Nephron (organoid): ENCODE data around the gene UTP11.

ENCODE experiments used
- H3K27ac Mint-ChIP-seq, 3 experiments: 2 replicates each; pipeline ENCODE4 v1.8.0; 2020; ENCODE audit warnings: mixed read lengths in 3 of 3, mild to moderate bottlenecking in 2 of 3, moderate library complexity in 1 of 3
- H3K27me3 Mint-ChIP-seq: 2 replicates; pipeline ENCODE4 v1.8.0; 2021; ENCODE audit warnings: low read depth, mild to moderate bottlenecking, moderate library complexity, mixed read lengths
- H3K36me3 Mint-ChIP-seq: 2 replicates; pipeline ENCODE4 v1.8.0; 2020; ENCODE audit warnings: low read depth, mixed read lengths
- H3K4me1 Mint-ChIP-seq: 2 replicates; pipeline ENCODE4 v1.8.0; 2020; ENCODE audit warnings: mixed read lengths
- H3K4me3 Mint-ChIP-seq, 3 experiments: 2 replicates each; pipeline ENCODE4 v1.8.0; 2020; ENCODE audit warnings: mild to moderate bottlenecking in 3 of 3, mixed read lengths in 3 of 3, moderate library complexity in 2 of 3
- H3K9me3 Mint-ChIP-seq: 2 replicates; pipeline ENCODE4 v1.8.0; 2020; ENCODE audit warnings: mixed read lengths
- TF ChIP-seq, protein P1 (sequence below), 3 experiments: fragments of 200-600 bp; sonication (generic); IDR thresholded peaks; one replicate each; pipeline ENCODE4 v1.5.0; 2021; ENCODE audit warnings: antibody characterized with exemption in 3 of 3; ENCODE audit not compliant: unreplicated experiment in 3 of 3

Gene UTP11

DNA sequence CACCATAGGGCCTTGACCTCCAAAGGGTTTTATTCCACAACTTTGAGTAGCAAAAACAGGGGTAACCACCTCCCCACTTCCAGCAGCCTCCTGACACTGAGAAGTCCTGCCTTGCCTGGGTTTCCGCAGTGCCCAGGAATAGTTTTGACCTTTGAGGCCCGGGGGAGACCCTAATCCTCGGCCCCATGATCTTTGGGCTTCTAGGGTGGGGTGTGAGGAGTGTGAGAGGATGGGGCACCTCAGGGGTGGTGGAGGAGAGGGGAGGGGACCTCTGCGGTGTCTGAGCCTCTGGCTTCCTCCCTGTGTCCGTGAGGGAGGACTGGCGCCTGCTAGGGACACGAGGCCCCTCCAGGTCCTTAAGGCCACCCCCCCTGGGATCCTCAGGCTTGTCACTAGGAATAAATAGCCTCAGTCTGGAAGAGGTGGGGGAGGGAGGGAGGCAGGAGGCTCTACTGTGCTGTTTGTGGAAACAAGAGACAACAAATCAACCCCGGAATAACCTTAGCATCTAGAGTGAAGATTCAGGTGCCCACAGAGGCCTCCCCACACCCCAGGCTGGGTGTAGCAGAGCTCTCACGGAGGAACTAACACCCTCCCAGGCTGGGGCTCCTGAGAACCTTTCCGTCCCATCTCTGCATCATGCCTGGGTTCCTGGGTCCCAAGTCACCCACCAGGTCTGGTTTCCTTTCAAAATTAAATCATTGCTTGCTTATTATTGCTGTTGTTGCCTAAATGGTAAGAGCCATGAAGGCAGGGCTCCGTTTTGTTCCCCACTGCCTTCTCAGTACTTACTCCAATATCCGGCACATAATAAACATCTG, 6.3 kb upstream of the UTP11 start:
- Mint-ChIP-seq H3K27ac (peak overlapping the region; percentile 63 to 85 (median 74)), H3K4me3 (peak overlapping the region; percentile 79 to 84 (median 82)), H3K4me1 (peaks cover 36% of the 10 kb centered on the region), H3K9me3 (no peaks in the 10 kb centered on the region), H3K27me3 (no peaks in the 10 kb centered on the region), H3K36me3 (no peaks in the 10 kb centered on the region)
- TF ChIP-seq, protein P1, sequence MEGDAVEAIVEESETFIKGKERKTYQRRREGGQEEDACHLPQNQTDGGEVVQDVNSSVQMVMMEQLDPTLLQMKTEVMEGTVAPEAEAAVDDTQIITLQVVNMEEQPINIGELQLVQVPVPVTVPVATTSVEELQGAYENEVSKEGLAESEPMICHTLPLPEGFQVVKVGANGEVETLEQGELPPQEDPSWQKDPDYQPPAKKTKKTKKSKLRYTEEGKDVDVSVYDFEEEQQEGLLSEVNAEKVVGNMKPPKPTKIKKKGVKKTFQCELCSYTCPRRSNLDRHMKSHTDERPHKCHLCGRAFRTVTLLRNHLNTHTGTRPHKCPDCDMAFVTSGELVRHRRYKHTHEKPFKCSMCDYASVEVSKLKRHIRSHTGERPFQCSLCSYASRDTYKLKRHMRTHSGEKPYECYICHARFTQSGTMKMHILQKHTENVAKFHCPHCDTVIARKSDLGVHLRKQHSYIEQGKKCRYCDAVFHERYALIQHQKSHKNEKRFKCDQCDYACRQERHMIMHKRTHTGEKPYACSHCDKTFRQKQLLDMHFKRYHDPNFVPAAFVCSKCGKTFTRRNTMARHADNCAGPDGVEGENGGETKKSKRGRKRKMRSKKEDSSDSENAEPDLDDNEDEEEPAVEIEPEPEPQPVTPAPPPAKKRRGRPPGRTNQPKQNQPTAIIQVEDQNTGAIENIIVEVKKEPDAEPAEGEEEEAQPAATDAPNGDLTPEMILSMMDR (IDR thresholded peaks at IDR 0.05; ENCODE audit: unreplicated experiment in 3 of 3): no peak

DNA sequence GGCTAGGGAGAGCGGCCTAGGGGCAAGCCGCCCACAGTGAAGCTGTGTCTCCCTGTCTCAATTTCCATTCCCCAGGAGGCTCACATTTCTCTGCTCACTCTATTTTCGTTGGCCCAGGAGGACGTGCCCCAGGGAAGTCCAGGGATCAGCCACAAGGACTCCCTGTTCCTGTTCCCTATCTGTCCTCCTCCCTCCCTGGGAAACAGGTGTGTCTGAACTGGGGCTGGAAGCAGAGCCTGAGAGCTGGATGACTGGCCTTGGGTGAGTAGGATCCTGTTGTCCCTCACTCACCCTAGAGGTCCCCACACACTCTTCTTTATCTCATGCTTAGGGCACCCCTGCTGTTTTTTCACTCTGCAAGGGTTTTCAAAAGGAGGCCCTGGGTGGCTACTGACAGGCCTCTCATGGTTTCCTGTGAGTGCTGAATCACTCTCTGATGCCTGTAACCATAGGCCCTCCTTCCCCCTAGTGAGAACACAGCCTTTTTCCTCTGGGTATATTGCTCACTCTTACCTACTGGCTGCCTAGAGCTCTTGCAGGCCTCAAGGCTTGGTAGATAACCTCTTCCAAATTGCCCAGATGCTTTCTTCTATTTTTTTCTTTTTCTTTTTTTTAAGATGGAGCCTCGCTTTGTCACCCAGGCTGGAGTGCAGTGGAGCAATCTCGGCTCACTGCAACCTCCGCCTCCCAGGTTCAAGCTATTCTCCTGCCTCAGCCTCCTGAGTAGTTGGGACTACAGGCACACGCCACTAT, 3.3 kb upstream of the UTP11 start:
- H3K27ac Mint-ChIP-seq: peak overlapping the region; percentile 43 to 78 (median 50)

DNA sequence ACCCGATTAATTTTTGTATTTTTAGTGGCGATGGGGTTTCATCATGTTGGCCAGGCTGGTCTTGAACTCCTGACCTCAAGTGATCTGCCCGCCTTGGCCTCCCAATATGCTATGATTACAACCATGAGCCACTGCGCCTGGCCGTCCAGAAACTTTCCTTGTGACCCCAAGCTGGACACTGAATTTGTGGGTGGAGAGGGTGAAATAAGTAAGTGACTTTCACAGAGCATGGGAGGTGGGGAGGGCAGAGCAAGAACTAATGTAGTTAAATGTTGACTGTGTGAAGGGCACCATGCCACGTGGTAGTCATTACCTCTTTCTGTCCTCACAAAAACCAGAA, 2.7 kb upstream of the UTP11 start:
- Mint-ChIP-seq H3K27me3 (no peaks in the 10 kb centered on the region), H3K4me1 (peaks cover 35% of the 10 kb centered on the region), H3K9me3 (no peaks in the 10 kb centered on the region), H3K36me3 (no peaks in the 10 kb centered on the region), H3K4me3 (no peak overlapping the region), H3K27ac (peak overlapping the region in 2 of 3 experiments; percentile 50 to 78)
- TF ChIP-seq, protein P1 (IDR thresholded peaks at IDR 0.05; ENCODE audit: unreplicated experiment in 3 of 3): no peak

More for the DNA sequence above, 3.3 kb upstream of the UTP11 start:
- peaks cover 40% of the 10 kb centered on the region for H3K4me1 Mint-ChIP-seq
- TF ChIP-seq, protein P1 (IDR thresholded peaks at IDR 0.05; ENCODE audit: unreplicated experiment in 3 of 3): no peak
- no peaks in the 10 kb centered on the region for H3K27me3 Mint-ChIP-seq
- no peaks in the 10 kb centered on the region for H3K36me3 Mint-ChIP-seq
- no peaks in the 10 kb centered on the region for H3K9me3 Mint-ChIP-seq
- H3K4me3 Mint-ChIP-seq: peak overlapping the region in 2 of 3 experiments; percentile 23 to 56

DNA sequence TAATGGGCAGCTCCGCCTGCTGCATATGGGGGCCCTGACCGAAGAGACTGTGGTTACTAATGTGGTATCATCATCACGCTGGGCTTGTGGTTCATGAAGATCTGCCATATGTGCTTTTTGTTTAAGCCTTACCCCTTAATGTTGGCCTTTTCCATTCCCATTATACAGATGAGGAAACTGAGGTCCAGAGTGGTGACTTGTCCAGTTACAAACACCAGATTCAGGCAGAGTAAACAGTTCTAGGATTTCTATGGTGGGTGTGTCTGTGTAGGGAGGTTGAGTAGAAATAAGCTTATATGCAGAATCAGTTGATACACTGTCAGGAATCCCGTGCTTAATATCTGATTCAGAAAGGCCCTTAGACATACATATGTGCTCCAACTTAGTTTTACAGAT, 691 bp downstream of the UTP11 start:
- peak overlapping the region; percentile 99 to 100 (median 100) for H3K27ac Mint-ChIP-seq
- H3K27me3 Mint-ChIP-seq: no peaks in the 10 kb centered on the region
- H3K9me3 Mint-ChIP-seq: no peaks in the 10 kb centered on the region
- peak overlapping the region; percentile 94 to 96 (median 95) for H3K4me3 Mint-ChIP-seq
- TF ChIP-seq, protein P1 (IDR thresholded peaks at IDR 0.05; ENCODE audit: unreplicated experiment in 3 of 3): no peak
- peaks cover 19% of the 10 kb centered on the region for H3K36me3 Mint-ChIP-seq
- H3K4me1 Mint-ChIP-seq: peaks cover 56% of the 10 kb centered on the region

GRCh38 chr1:38014171-38014570, 1.6 kb downstream of the UTP11 start:
- H3K4me1 Mint-ChIP-seq: peaks cover 56% of the 10 kb centered on the region

More at GRCh38 chr1:38014171-38014570, 1.6 kb downstream of the UTP11 start:
- peaks cover 28% of the 10 kb centered on the region for H3K36me3 Mint-ChIP-seq
- TF ChIP-seq, protein P1 (IDR thresholded peaks at IDR 0.05; ENCODE audit: unreplicated experiment in 3 of 3): no peak
- no peaks in the 10 kb centered on the region for H3K27me3 Mint-ChIP-seq
- no peaks in the 10 kb centered on the region for H3K9me3 Mint-ChIP-seq
- peak overlapping the region in 2 of 3 experiments; percentile 90 to 100 for H3K27ac Mint-ChIP-seq
- H3K4me3 Mint-ChIP-seq: peak overlapping the region; percentile 94 to 96 (median 95)
